Duodenal mucosa (tissue), 2 donors: ENCODE results near the gene PPP6R3.
A peak's percentile ranks its signal among the peaks of the same experiment; 100 is the strongest.
"Not testable (repeated sequence)": the region's sequence is repeated elsewhere in the genome, so short reads cannot be mapped to it uniquely, and the experiment has no call there.

Experiments
- H3K27ac ChIP-seq: one replicate; pipeline ENCODE4 v1.7.0; 2013; ENCODE audit warnings: low read depth, low read length
- H3K27me3 ChIP-seq, 2 donors: one replicate each; pipeline ENCODE4 v1.7.0; 2013; ENCODE audit warnings: low read length in 2 of 2, control low read depth in 1 of 2; ENCODE audit not compliant: insufficient read depth in 2 of 2, control insufficient read depth in 1 of 2
- H3K36me3 ChIP-seq, 2 donors: one replicate each; pipeline ENCODE4 v1.7.0; 2013; ENCODE audit warnings: low read length in 2 of 2, control low read depth in 1 of 2; ENCODE audit not compliant: insufficient read depth in 2 of 2, control insufficient read depth in 1 of 2
- H3K4me1 ChIP-seq, 2 donors: one replicate each; pipeline ENCODE4 v1.7.0; 2013; ENCODE audit warnings: low read length in 2 of 2, control low read depth in 1 of 2; ENCODE audit not compliant: insufficient read depth in 2 of 2, control insufficient read depth in 1 of 2
- H3K4me3 ChIP-seq, 2 donors: one replicate each; pipeline ENCODE4 v1.7.0; 2013; ENCODE audit warnings: low read length in 2 of 2, low read depth in 1 of 2
- H3K9ac ChIP-seq, 2 donors: one replicate each; pipeline ENCODE4 v1.7.0; 2013; ENCODE audit warnings: low read length in 2 of 2, low read depth in 1 of 2
- H3K9me3 ChIP-seq, 2 donors: one replicate each; pipeline ENCODE4 v1.7.0; 2013; ENCODE audit warnings: low read length in 2 of 2, control low read depth in 1 of 2; ENCODE audit not compliant: control insufficient read depth in 1 of 2

Gene PPP6R3

DNA sequence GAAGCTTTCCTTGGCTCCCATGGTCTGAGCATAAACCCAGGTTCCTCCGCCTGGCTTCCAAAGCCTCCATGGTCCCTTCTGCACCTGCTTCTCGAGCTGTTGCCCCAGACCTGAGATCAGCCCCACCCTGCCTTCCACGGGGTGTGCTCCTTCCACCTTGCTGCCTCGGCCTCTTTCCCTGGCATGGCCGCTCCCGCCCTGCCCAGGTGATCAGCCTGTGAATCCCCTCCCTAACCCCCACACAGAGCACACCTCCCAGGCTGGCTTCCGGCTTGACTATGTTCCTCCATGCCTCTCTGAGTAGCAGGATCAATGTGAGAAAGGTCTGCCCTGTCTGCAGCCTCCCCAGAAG, 2.7 kb upstream of the PPP6R3 start:
- Histone ChIP-seq H3K9ac (no peak overlapping the region), H3K27me3 (no peaks in the 10 kb centered on the region), H3K4me1 (peaks cover 23 to 38% of the 10 kb centered on the region in 2 donors), H3K9me3 (no peaks in the 10 kb centered on the region), H3K27ac (no peak overlapping the region), H3K4me3 (no peak overlapping the region), H3K36me3 (no peaks in the 10 kb centered on the region)

DNA sequence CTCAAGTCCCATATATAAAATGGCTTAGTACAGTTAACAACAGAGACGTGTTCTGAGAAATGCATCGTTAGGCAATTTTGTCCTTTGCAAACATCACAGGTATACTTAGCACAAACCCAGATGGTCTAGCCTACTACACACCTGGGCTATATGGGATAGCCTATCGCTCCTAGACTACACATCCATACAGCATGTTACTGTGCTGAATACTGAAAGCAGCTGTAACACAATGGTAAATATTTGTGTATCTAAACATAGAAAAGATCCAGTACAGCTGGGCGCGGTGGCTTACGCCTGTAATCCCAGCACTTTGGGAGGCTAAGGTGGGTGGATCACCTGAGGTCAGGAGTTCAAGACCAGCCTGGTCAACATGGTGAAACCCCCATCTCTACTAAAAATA, 2.2 kb upstream of the PPP6R3 start:
- not testable (repeated sequence) for H3K4me3 ChIP-seq, H3K27ac ChIP-seq, H3K27me3 ChIP-seq, H3K36me3 ChIP-seq, H3K9ac ChIP-seq, H3K9me3 ChIP-seq
- H3K4me1 ChIP-seq: peaks cover 25 to 43% of the 10 kb centered on the region in 2 donors

DNA sequence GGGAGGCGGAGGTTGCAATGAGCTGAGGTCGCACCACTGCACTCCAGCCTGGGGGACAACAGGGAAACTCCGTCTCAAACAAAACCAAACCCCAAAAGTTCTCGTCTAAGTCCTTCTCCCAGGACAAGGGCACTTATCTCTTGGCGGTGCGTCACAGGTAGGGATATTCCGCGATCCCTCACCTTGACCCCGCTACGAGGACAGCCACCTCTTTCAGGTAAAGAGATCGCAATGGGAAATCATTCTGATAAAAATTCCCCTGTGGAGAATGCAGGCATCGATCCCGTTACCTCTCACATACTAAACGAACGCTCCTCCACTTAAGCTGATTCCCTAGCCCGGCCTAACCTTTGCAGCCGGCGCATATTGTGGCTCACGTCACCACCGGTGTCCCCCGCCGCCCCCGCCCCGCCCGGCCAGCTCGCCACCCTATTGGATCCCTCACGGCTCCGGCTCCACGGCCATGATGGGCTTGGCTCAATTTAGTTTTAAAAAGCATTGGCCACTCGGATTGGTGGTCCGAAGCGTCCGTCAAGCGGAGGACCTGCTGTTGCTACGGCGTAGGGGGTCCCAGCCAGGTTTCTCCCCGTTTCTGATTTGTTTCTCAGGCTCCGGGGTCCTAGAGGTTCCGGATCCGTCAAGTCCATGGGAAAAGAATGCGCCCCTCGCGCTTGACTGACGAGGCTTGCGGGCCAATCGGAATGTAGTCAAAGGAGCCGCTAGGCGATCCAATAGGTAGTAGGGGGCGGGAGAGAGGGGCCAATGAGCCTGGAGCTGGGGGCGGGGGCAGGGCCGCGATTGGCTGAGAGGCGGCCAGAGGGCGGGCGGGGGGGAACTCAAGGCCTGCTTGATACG, 439 bp upstream of the PPP6R3 start:
- Histone ChIP-seq H3K4me1 (peaks cover 31 to 46% of the 10 kb centered on the region in 2 donors), H3K4me3 (peak overlapping the region; percentile 88 to 95), H3K27ac (peak overlapping the region; percentile 95)

GRCh38 chr11:68461575-68461917, 994 bp downstream of the PPP6R3 start:
- Histone ChIP-seq H3K9me3 (no peaks in the 10 kb centered on the region), H3K4me3 (peak overlapping the region; percentile 85 to 95), H3K36me3 (no peaks in the 10 kb centered on the region), H3K27me3 (no peaks in the 10 kb centered on the region), H3K4me1 (peaks cover 37 to 38% of the 10 kb centered on the region in 2 donors), H3K27ac (no peak overlapping the region), H3K9ac (peak overlapping the region; percentile 69 to 70)

More for the DNA sequence above, 439 bp upstream of the PPP6R3 start:
- peak overlapping the region; percentile 69 to 77 for H3K9ac ChIP-seq
- no peaks in the 10 kb centered on the region for H3K27me3 ChIP-seq
- H3K36me3 ChIP-seq: no peaks in the 10 kb centered on the region
- no peaks in the 10 kb centered on the region for H3K9me3 ChIP-seq

GRCh38 chr11:68463714-68464113, 3.2 kb downstream of the PPP6R3 start:
- no peaks in the 10 kb centered on the region for H3K9me3 ChIP-seq
- H3K4me1 ChIP-seq: peaks cover 39 to 49% of the 10 kb centered on the region in 2 donors
- no peaks in the 10 kb centered on the region for H3K27me3 ChIP-seq
- H3K36me3 ChIP-seq: no peaks in the 10 kb centered on the region
- peak overlapping the region in 1 of 2 donors; percentile 52 for H3K4me3 ChIP-seq
- H3K9ac ChIP-seq: no peak overlapping the region
- H3K27ac ChIP-seq: no peak overlapping the region

DNA sequence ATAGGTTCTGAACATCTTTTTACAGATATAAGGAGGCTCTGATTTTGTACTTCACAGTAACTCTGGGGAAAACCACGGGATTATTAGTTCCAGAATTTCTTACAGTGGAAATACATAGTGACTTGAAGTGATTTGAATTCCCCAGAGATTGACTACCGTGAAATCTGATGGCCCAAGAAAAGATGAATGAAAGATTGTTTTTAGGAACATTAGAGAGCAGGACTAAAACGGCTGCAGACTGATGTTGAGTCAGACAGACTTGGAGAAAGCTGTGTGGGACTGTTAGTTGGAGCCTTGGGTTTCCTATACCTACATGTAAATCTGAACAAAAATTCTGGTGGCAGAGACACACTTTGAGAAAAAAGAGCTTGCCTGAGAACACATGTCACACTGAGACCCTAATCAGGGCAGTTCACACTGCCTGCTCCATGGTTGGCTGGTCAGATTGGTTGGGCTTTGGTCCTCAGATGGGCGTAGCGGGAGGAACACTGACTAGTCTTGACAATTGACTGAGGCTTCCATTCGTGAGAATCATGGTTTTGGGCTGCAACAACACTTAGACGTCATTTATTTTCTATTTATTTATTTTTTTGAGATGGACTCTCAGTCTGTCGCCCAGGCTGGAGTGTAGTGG, 6.8 kb downstream of the PPP6R3 start:
- Histone ChIP-seq H3K4me1 (peaks cover 56 to 72% of the 10 kb centered on the region in 2 donors), H3K4me3 (no peak overlapping the region), H3K9ac (no peak overlapping the region), H3K9me3 (no peaks in the 10 kb centered on the region), H3K27me3 (no peaks in the 10 kb centered on the region), H3K27ac (no peak overlapping the region), H3K36me3 (peaks cover 0 to 4% of the 10 kb centered on the region in 2 donors)

DNA sequence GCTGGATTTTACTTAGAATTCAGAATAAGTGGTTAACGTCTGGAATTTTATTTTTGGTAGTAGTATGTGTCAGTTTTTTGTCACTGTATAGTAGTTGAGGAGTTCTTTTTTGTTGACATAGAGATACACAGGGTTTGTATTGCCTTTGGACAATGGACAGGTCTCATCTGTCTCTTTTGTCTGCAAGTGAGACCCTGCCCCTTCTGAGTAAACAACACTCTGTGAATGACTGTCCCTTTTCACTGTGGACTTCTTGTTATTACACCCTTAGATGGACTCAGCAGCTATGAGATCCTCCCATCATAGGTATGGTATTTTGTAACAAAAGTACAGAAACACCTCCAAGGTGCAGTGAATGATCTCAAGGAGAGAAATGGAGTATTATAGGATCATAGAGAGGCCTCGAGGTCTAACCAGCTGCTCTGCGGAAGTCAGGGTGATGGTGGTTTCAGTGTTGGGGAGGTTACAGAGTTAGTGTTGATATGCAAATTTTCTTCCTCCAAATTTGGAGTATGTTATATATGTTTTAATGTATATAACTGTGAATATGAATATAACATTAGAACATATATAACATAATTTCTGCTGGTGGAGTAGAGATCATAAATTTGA, 7.8 kb downstream of the PPP6R3 start:
- Histone ChIP-seq H3K27ac (no peak overlapping the region), H3K9me3 (no peaks in the 10 kb centered on the region), H3K4me1 (peaks cover 46 to 67% of the 10 kb centered on the region in 2 donors), H3K9ac (no peak overlapping the region), H3K4me3 (peak overlapping the region in 1 of 2 donors; percentile 4), H3K36me3 (peaks cover 0 to 4% of the 10 kb centered on the region in 2 donors), H3K27me3 (no peaks in the 10 kb centered on the region)

DNA sequence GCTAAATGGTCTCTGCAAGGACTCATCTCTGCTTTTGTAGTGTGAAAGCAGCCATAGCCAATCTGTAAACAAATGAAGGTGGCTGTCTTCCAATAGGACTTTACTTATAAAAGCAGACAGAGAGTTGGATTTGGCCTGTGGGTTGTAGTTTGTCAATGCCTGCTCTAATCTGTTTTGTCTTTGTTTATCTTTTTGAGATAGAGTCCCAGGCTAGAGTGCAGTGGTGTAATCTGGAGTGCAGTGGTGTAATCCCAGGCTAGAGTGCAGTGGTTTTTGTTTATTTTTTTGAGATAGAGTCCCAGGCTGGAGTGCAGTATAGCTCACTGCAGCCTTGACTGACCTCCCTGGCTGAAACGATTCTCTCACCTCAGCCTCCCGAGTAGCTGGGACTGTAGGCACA, 8.6 kb downstream of the PPP6R3 start:
- H3K36me3 ChIP-seq: peaks cover 0 to 4% of the 10 kb centered on the region in 2 donors
- H3K9me3 ChIP-seq: no peaks in the 10 kb centered on the region
- H3K27me3 ChIP-seq: no peaks in the 10 kb centered on the region
- no peak overlapping the region for H3K9ac ChIP-seq
- H3K27ac ChIP-seq: no peak overlapping the region
- H3K4me1 ChIP-seq: peaks cover 42 to 63% of the 10 kb centered on the region in 2 donors
- H3K4me3 ChIP-seq: no peak overlapping the region

- no peak overlapping the region for H3K4me3 ChIP-seq
- no peaks in the 10 kb centered on the region for H3K27me3 ChIP-seq
- H3K9ac ChIP-seq: no peak overlapping the region
- no peak overlapping the region for H3K27ac ChIP-seq
- H3K4me1 ChIP-seq: peaks cover 42 to 58% of the 10 kb centered on the region in 2 donors
- no peaks in the 10 kb centered on the region for H3K9me3 ChIP-seq
- peaks cover 0 to 4% of the 10 kb centered on the region in 2 donors for H3K36me3 ChIP-seq
Observed at GRCh38 chr11:68469642-68470041, 9.1 kb downstream of the PPP6R3 start.

DNA sequence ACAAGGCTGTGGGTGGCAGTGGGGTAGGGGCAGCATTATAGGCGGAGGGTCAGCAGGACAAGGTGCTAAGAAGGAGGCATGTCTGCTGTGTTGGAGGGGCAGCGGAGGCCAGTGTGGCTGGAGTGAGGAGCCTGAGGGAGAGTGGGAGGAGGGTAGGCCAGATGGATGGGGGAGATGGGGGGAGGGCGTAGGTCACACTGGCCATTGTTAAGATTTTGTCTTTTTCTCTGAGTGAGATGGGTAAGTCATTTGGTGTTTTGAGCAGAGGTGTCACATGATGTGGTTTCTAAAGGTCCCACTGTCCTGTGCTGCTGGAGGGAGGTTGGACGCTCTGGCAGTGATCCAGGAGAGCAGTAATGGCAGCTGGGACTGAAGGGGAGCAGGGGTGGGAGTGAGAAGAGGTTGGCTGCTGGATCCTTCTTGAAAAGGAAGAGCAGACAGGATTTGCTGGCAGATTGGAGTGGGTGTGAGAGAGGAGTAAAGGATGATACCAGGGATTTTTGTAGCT, 9.8 kb downstream of the PPP6R3 start:
- Histone ChIP-seq H3K9me3 (no peaks in the 10 kb centered on the region), H3K9ac (no peak overlapping the region), H3K36me3 (peaks cover 0 to 4% of the 10 kb centered on the region in 2 donors), H3K4me3 (no peak overlapping the region), H3K27me3 (no peaks in the 10 kb centered on the region), H3K27ac (no peak overlapping the region), H3K4me1 (peaks cover 42 to 57% of the 10 kb centered on the region in 2 donors)
